ENCODE data around the gene FGFBP3.

The FGFBP3 gene

DNA sequence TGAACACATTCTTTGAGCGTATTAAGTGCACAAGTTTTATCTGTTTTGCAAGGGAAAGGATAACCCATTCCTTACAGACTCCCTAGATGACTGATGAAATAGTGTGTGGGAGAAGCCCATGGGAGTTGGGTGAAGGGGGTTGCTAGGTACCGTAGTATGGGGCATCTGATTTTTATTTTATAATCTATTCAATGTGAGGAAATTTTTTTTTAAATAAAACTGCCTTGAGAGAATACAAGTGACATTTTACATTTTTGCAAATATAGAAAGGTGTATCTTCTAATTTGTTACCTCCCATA is 15.7 kb upstream of the FGFBP3 start:
- TF ChIP-seq TAF1 (IDR thresholded peaks at IDR 0.05; ENCODE audit: borderline replicate concordance, low read depth, low read length): no peak
- no peak for TF ChIP-seq POLR2AphosphoS5 (IDR thresholded peaks at IDR 0.05; ENCODE audit: low read depth, low read length)
- TF ChIP-seq POLR2A (IDR thresholded peaks at IDR 0.05; ENCODE audit: low read depth, low read length): no peak
- no peak for FAIRE-seq

DNA sequence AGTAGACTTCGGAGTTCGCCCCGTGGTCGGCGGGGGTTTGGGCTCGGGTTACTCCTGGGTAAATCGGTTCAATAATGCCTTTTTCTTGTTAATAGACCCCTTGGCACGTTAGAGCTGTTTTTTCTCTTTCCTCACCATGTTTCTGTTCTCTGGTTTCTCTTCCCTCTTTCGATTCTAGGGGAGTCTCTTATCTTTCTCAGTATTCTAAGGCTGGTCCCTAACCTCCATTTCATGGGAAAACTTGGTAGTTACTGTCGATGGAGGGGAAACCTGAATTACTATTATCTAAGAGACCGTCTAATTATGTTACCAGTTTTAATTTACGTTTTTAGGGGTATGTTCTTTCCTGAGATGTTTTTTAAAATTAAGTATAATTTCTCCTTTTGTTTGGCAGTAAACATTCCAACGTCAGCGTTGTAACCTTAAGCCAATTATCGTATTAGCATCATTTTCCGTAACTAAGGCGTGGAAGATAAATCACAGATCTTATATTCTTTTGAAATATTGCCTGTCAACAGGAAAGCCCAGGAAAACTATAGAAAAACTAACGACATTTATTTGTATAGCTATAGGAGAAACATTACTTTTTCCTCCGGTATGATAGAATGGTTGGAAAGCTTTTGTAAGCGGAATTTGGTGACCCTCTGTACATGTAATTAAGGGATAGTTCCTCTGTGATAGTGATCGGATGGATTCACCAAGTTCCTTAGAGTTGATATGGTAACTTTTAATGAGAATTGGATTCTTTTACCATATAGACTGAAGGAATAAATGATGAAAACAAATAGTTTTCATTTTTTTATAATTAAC is 15.1 kb upstream of the FGFBP3 start:
- no peak for DNase-seq (ENCODE audit: insufficient read length)
- TF ChIP-seq TAF1 (IDR thresholded peaks at IDR 0.05; ENCODE audit: borderline replicate concordance, low read depth, low read length) (no peak), POLR2A (IDR thresholded peaks at IDR 0.05; ENCODE audit: low read depth, low read length) (no peak), POLR2AphosphoS5 (IDR thresholded peaks at IDR 0.05; ENCODE audit: low read depth, low read length) (no peak)
- peak; percentile 44 for FAIRE-seq

More for the DNA sequence above, 15.7 kb upstream of the FGFBP3 start:
- no peak for DNase-seq (ENCODE audit: insufficient read length)

DNA sequence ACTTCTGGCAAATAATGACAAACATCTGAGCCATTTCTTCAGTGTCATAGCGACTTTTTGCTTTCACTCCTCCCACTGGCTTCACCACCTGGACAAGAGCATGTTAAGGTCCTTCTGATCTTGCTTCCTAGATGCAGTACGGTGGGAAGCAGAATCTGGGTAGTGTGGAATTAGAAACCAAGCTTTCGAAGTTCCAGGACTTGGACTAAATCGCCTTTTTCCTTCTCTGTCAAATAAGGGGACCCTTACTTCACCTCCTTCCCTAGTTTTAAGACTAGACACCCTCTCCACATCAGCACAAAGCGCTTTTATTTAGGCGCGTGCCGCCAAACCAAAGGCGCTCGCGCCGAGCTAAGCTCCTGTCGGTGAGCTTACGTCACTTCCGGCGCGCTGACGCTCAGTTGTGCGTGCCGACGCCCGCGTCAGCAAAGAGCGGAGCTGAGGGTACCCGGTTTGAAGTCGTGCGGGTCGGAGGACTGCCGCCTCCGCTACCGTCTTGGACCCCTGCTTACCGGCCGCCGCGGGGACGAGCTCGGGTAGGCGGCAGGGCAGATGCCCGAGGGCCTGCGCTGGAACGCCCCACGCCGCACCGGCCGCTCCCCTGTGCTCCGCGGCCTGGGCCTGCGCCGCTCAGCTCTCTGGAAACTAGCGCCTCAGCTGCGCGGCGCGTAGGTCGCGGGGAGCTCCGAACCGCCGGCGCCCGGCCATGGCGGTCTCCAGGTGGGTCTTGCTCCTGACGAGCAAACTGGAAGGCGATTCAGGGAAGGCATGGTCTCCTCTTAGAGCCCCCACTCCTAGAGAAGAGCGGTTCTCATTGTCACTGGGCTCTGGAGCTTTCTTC is 14.3 kb upstream of the FGFBP3 start, which contains the start of gene BTAF1:
TSS of gene BTAF1 (plus strand) at position 400 of the 841 bp plus-strand sequence. CDS start at position 707, 307 bp downstream.
- TF ChIP-seq TAF1 (IDR thresholded peaks at IDR 0.05; ENCODE audit: borderline replicate concordance, low read depth, low read length) (peak; percentile 67), POLR2A (IDR thresholded peaks at IDR 0.05; ENCODE audit: low read depth, low read length) (peak; percentile 84), POLR2AphosphoS5 (IDR thresholded peaks at IDR 0.05; ENCODE audit: low read depth, low read length) (peak; percentile 91)
- FAIRE-seq (peak; percentile 97), DNase-seq (ENCODE audit: insufficient read length) (peak; percentile 77)

DNA sequence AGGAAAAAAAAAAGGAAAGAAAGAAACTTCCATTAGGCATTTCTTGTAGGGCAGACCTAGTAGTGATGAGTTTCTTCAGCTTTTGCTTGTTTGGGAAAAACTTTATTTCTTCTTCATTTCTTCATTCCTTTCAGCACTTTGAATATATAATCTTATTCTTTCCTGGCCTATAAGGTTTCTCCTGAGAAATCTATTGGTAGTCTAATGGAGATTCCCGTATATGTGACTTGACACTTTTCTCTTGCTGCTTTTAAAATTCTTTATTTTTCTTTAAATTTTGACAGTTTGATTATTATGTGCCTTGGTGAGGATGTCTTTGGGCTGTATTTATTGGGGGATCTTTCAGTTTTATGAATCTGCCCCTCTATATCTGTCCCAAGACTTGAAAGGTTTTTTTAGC is 10.4 kb upstream of the FGFBP3 start:
- TF ChIP-seq POLR2AphosphoS5 (IDR thresholded peaks at IDR 0.05; ENCODE audit: low read depth, low read length) (no peak), TAF1 (IDR thresholded peaks at IDR 0.05; ENCODE audit: borderline replicate concordance, low read depth, low read length) (no peak), POLR2A (IDR thresholded peaks at IDR 0.05; ENCODE audit: low read depth, low read length) (no peak)
- no peak for DNase-seq (ENCODE audit: insufficient read length)
- FAIRE-seq: no peak

DNA sequence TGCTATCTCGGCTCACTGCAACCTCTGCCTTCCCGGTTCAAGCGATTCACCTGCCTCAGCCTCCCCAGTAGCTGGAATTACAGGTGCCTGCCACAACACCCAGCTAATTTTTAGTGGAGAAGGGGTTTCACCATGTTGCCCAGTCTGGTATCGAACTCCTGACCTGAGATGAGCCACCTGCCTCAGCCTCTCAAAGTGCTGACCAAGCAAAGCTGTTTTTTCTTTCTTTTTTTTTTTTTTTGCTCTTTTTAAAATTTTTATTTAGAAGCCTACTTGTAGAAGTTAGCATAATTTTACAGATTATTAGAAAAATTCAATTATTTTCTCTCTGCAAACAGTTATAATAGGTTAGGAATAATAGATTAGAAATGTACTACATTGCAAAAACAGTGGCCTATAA is 1.2 kb upstream of the FGFBP3 start:
- TF ChIP-seq TAF1 (IDR thresholded peaks at IDR 0.05; ENCODE audit: borderline replicate concordance, low read depth, low read length): no peak
- TF ChIP-seq POLR2AphosphoS5 (IDR thresholded peaks at IDR 0.05; ENCODE audit: low read depth, low read length): no peak
- no peak for TF ChIP-seq POLR2A (IDR thresholded peaks at IDR 0.05; ENCODE audit: low read depth, low read length)
- DNase-seq (ENCODE audit: insufficient read length) (no peak), FAIRE-seq (peak; percentile 24)

DNA sequence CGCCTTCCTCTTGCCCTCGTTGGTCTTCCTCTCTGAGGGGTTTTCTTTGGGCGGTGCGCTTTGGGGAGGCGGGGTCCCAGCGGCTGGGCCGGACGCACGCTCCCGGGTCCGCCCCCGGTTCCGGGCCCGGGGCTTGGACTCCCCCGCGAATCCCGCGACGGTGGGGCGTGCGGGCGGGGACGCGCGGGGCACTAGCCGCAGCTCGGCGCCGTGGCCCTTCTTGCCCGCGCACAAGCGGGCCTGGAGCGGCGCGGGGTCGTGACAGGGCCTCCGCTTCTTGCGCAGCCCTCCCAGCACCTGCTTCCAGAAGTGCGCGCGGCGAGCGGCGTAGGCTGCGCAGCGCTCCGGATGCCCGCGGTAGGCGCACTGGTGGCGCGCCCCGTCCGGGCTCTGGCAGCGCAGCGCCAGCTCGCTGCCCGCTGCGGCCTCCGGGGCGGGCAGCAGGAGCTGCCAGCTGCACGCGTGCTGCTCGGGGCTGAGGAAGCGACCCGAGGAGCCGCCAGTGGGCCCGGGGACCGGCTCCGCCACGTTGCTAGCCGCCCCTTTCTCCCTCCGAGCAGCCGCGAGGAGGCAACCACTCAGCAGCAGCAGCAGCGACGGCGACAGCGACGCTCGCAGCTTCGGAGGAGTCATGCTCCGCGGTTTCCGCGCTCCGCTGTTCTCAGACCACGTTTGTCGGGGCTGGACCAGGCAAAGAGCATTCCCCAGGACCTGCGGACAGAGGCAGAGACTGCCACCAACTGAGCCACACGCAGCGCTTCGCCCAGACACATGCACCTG is 759 bp downstream of the FGFBP3 start:
- peak; percentile 93 for FAIRE-seq

DNA sequence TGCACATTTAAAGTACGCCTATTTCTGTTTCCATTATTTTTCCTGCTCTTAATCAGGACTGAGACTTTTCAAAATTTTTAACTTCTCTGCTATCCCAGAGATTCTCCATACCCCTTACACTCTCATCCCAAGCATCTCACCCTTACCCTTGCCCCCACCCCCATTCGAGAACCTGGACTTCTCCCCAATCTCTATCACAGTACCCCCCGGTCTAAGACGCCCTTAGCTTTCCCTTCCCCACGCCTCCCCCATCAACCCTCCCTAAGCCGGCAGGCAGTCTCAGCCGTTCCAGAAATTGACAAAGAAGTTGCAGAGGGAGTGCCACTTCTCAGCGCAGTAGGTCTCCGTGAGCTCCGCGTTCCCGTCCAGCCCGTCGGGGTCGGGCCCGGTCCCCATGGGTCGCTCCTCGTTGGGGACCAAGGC is 1.4 kb downstream of the FGFBP3 start:
- no peak for FAIRE-seq
- TF ChIP-seq POLR2AphosphoS5 (IDR thresholded peaks at IDR 0.05; ENCODE audit: low read depth, low read length) (no peak), POLR2A (IDR thresholded peaks at IDR 0.05; ENCODE audit: low read depth, low read length) (no peak), TAF1 (IDR thresholded peaks at IDR 0.05; ENCODE audit: borderline replicate concordance, low read depth, low read length) (no peak)
- DNase-seq (ENCODE audit: insufficient read length): peak; percentile 23

More for the DNA sequence above, 759 bp downstream of the FGFBP3 start:
- peak; percentile 68 for DNase-seq (ENCODE audit: insufficient read length)
- TF ChIP-seq POLR2A (IDR thresholded peaks at IDR 0.05; ENCODE audit: low read depth, low read length): peak; percentile 42; the same call in 1 of the 2 replicates
- no peak for TF ChIP-seq POLR2AphosphoS5 (IDR thresholded peaks at IDR 0.05; ENCODE audit: low read depth, low read length)

DNA sequence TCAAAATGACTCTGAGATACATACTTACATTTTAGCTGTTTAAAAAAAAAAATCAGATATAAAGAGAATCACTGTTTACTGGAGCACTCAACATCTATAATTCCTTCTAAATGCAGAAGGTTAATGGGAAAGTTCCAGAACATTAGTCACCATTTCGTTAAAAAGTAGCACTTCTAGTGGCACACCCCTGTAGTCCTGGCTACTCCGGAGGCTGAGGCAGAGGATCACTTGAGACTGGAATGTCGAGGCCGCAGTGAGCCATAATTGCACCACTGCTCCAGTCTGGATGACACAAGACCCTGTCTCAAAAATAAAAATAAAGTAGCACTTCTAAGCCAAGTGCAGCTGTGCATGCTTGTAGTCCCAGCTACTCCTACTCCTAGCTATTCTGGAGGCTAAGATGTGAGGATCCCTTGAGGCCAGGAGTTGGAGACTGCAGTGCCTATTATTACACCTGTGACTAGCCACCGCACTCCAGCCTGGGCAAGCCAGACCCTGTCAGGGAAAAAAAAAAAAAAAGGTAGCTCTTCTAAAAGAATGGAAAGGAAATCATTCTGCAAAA is 2.2 kb downstream of the FGFBP3 start:
- no peak for FAIRE-seq
- TF ChIP-seq POLR2A (IDR thresholded peaks at IDR 0.05; ENCODE audit: low read depth, low read length) (no peak), TAF1 (IDR thresholded peaks at IDR 0.05; ENCODE audit: borderline replicate concordance, low read depth, low read length) (no peak), POLR2AphosphoS5 (IDR thresholded peaks at IDR 0.05; ENCODE audit: low read depth, low read length) (no peak)
- no peak for DNase-seq (ENCODE audit: insufficient read length)

DNA sequence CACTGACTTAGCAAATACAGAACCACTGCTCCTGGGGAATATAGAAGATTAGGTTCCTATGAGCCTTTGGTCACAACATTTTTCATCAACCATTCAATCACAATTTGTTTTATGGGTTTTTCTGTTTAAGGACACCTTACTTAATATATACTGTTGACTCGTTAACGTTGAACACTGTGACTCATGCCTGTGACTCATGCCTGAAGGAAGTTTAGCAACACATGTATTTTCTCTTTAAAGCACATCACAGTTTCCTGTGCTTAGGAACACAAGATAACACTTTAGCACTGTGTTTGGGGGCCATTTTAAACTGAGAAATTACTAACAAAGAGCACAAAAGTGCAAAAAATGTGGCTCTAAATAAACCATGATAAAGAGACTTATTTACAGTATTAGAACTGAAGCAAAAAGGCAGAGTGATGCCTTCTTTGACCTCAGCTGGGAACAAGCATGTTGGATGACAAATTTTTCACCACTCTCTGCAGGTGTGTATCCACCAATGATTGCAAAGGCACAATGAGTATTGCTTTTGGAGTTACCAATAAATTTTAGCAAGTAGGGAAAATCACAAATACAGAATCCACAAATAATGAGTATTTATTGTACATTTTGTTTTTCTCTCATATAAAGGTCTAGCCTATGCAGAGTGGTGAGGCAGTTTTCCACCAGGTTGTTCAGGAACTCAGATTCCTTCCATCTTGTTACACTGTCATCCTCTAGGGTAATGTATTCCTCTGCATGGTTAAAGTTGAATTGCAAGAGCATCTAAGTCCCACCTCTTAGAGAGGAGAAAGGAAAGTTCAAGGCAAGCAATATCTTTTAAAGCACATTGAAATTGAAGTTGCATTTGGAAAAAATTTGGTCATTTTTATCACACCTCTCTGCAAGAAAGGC is 7.3 kb downstream of the FGFBP3 start:
- FAIRE-seq (no peak), DNase-seq (ENCODE audit: insufficient read length) (no peak)
- TF ChIP-seq POLR2A (IDR thresholded peaks at IDR 0.05; ENCODE audit: low read depth, low read length) (no peak), POLR2AphosphoS5 (IDR thresholded peaks at IDR 0.05; ENCODE audit: low read depth, low read length) (no peak), TAF1 (IDR thresholded peaks at IDR 0.05; ENCODE audit: borderline replicate concordance, low read depth, low read length) (no peak)

DNA sequence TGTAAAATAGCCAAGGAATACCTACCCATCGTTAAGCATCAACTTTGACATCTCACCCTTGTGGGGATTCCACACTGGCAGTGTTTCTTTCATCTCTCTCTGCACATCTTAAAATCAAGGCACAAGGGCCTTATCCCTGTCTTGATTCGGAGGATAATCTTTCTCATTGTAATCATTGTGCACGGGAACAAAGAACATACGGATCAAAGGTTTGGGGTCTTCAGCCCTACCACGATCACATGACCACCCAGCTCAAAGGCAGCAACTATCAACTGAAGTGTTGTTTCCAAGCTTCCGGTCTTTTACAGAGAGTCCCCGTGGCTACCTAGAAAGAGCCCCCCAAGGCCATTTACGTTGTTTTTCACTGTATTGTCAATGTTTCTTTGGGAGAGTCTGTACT is 11.9 kb downstream of the FGFBP3 start:
- FAIRE-seq (no peak), DNase-seq (ENCODE audit: insufficient read length) (no peak)
- no peak for TF ChIP-seq TAF1 (IDR thresholded peaks at IDR 0.05; ENCODE audit: borderline replicate concordance, low read depth, low read length)
- no peak for TF ChIP-seq POLR2AphosphoS5 (IDR thresholded peaks at IDR 0.05; ENCODE audit: low read depth, low read length)
- no peak for TF ChIP-seq POLR2A (IDR thresholded peaks at IDR 0.05; ENCODE audit: low read depth, low read length)
